ENCODE measurements around the gene GFY. TPM values are rescaled to one million over a fixed set of nuclear protein-coding genes. Genes with fewer than 3 reads are reported as not detected.

Gene GFY
- total and polyA plus RNA-seq, 2 donors (not counting 1 experiment from before 2014, with no cell fraction given) = not detected

DNA sequence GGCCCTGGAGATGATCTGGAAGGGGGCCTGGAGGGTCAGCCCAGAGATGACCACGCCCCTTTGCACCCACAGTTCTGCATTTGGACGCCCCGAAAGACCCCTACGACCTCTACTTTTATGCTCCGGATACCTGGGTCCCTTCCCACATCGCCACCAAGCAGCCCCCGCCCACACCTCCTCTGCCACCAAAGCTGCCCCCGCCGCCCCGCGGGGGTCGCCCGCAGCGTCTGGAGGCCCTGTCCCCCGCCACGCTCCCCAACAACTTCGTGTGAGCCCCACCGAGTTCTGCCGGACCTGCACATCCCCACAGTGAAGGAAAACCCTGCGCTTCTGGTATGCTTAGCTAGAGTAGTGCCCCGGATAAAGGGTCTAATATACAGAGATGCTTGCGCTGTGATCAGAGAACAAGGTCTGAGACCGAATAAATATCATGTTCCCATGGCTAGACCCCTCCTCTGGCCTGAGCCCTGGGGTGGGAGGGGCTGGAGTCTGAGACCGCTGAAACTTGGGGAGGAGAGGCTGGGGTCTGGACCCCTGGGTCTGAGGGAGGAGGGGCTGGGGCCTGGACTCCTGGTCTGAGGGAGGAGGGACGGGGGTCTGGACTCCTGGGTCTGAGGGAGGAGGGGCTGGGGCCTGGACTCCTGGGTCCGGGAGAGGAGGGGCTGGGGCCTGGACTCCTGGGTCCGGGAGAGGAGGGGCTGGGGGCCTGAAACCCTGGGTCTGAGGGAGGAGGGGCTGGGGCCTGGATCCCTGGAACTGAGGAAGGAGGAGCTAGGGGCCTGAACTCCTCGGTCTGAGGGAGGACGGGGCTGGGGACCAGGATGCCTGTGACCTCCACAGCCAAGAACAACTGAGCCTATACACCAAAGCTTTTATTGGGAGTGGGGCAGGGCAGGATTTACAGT is 3.6 kb downstream of the GFY start:
- CTCF ChIA-PET = interaction anchor here (0.5 to 2.2 kb wide), 11 partner anchors 9 to 331 kb away, joined by 3 to 9 read pairs (median 3); no protein-coding TSS in a partner anchor
- Mint-ChIP-seq H3K4me1 (peaks cover 58% of the 10 kb centered on the region), H3K27ac (peak overlapping the region; percentile 32), H3K4me3 (peak overlapping the region; percentile 82), H3K27me3 (peaks cover 77% of the 10 kb centered on the region), H3K9me3 (ENCODE audit: insufficient read depth) (no peaks in the 10 kb centered on the region)
- DNase-seq (no peak), ATAC-seq (ENCODE audit: low read depth) (no peak)
- no peak overlapping the region for H3K27ac ChIP-seq (ENCODE audit: low read length in 2 of 2)
- H2AFZ ChIP-seq (ENCODE audit: insufficient read depth, low read depth, low read length, poor library complexity, severe bottlenecking) = peak overlapping the region; percentile 66
- peaks cover 54 to 63% of the 10 kb centered on the region in 2 donors for H3K4me1 ChIP-seq (ENCODE audit: control insufficient read depth in 2 of 2, insufficient read depth in 2 of 2, low read length in 2 of 2)
- TF ChIP-seq EZH2 (IDR thresholded peaks at IDR 0.05; ENCODE audit: borderline replicate concordance, insufficient read depth, low read depth, low read length, poor library complexity, severe bottlenecking) = peak; percentile 64
- TF ChIP-seq CTCF (IDR thresholded peaks at IDR 0.05) = no peak
- peak overlapping the region; percentile 60 for H3K9ac ChIP-seq (ENCODE audit: low read length)
- no peaks in the 10 kb centered on the region for H3K36me3 ChIP-seq (replicated peaks in 1 of 2; ENCODE audit: control extremely low read depth in 1 of 2, control insufficient read depth in 1 of 2, extremely low read depth in 1 of 2, insufficient read depth in 2 of 2, low read length in 1 of 2)
- peak overlapping the region; percentile 86 for H3K4me2 ChIP-seq (replicated peaks; ENCODE audit: low read depth, low read length, poor library complexity, severe bottlenecking)
- peak overlapping the region in 3 of 5 experiments; percentile 29 to 63 (median 40) for H3K4me3 ChIP-seq (ENCODE audit: control extremely low read depth in 1 of 5, extremely low read depth in 1 of 5, insufficient read depth in 1 of 5, low read depth in 2 of 5, low read length in 4 of 5)
- no peaks in the 10 kb centered on the region for H4K20me1 ChIP-seq (ENCODE audit: control insufficient read depth, insufficient read depth, low read length, poor library complexity, severe bottlenecking)
- WGBS (ENCODE audit: insufficient coverage) = 22% methylated on average over 27 of the region's 29 CpGs
- peaks cover 0 to 99% (median 70%) of the 10 kb centered on the region in 4 experiments for H3K27me3 ChIP-seq (replicated peaks in 1 of 4; ENCODE audit: control extremely low read depth in 1 of 4, control insufficient read depth in 3 of 4, insufficient read depth in 4 of 4, low read length in 3 of 4)
- intact Hi-C loops (cut with micrococcal nuclease) = loop anchor here (5.0 kb wide), 1 partner anchor 36 kb away; no protein-coding TSS in a partner anchor
- H3K9me3 ChIP-seq (ENCODE audit: control extremely low read depth in 1 of 3, control insufficient read depth in 2 of 3, insufficient read depth in 1 of 3, low read length in 2 of 3) = peaks cover 0 to 63% (median 4%) of the 10 kb centered on the region in 3 donors
- POLR2A ChIA-PET = interaction anchor here (0.6 to 0.8 kb wide), 4 partner anchors 9 to 440 kb away, joined by 3 to 5 read pairs (median 4); no protein-coding TSS in a partner anchor
- no peaks in the 10 kb centered on the region for H3K79me2 ChIP-seq (ENCODE audit: control insufficient read depth, insufficient read depth, low read length)

All from B cell (primary cell).